ENCODE results near the gene NGB.

GRCh38 chr14:77240336-77240915, 30.6 kb downstream of the NGB start:
- TF ChIP-seq POLR2AphosphoS5 (IDR thresholded peaks at IDR 0.05; ENCODE audit: borderline replicate concordance, low read depth, low read length): no peak
- no peak for TF ChIP-seq EZH2 (IDR thresholded peaks at IDR 0.05)

Measured in SK-N-MC (cell line).